GM12878 (cell line): ENCODE measurements around the gene GNG13. TPM values are rescaled to one million over a fixed set of nuclear protein-coding genes. Genes with fewer than 3 reads are reported as not detected.

Experiments used
- ATAC-seq: fragments of 200-7000 bp; cut with Tn5 transposase; 3 replicates; pipeline ENCODE4 v1.9.1; 2020; ENCODE audit warnings: mild to moderate bottlenecking, moderate library complexity
- BruUV-seq: library from RNA; stranded (reverse); fragments of 400-500 nt; replicated peaks from 2 replicates; lab custom pipeline; 2021; lab: Mats Ljungman, UMichigan
- CTCF ChIA-PET: fragments of 300-600 bp; sonication (Branson Sonifier 250); formaldehyde crosslinking; extraction: SDS; loops from one replicate; lab custom pipeline; 2021; ENCODE audit warnings: inconsistent platforms; lab: Yijun Ruan, JAX
- POLR2A ChIA-PET: fragments of 350-600 bp; formaldehyde crosslinking; extraction: SDS; loops from one replicate; lab custom pipeline; 2021; ENCODE audit warnings: inconsistent platforms; lab: Charles Lee
- RAD21 ChIA-PET: fragments of 300-600 bp; sonication (Branson Sonifier 250); formaldehyde crosslinking; loops from one replicate; lab custom pipeline; 2023; ENCODE audit warnings: antibody characterized with exemption; ENCODE audit not compliant: unreplicated experiment; lab: Charles Lee
- SMC1A ChIA-PET: fragments of 300-600 bp; sonication (Branson Sonifier 250); formaldehyde crosslinking; loops from one replicate; lab custom pipeline; 2023; ENCODE audit not compliant: unreplicated experiment, uncharacterized antibody; lab: Charles Lee
- DNase-seq: peaks from one replicate; pipeline ENCODE4 v3.0.0-alpha.2; 2011; ENCODE audit warnings: low read depth, low spot score
- FAIRE-seq: peaks from 3 replicates; lab custom pipeline; 2011; peaks lifted over from hg19 to GRCh38; lab: Jason Lieb, UNC
- H2AFZ ChIP-seq: 2 replicates; pipeline ENCODE4 v1.6.0; 2011; ENCODE audit warnings: low read depth, low read length, control low read depth; ENCODE audit not compliant: control insufficient read depth
- H3K27ac ChIP-seq: 2 replicates; pipeline ENCODE4 v1.5.1; 2011; ENCODE audit warnings: control low read depth; ENCODE audit not compliant: control insufficient read depth, insufficient read depth
- H3K27me3 ChIP-seq, 2 experiments: replicated peaks in 1 of 2; 2 replicates each; pipeline versions ENCODE4 v1.6.0 to v1.6.1; 2011; ENCODE audit warnings: low read length in 1 of 2; ENCODE audit not compliant: control insufficient read depth in 2 of 2, insufficient read depth in 2 of 2
- H3K36me3 ChIP-seq, 2 experiments: 2 replicates each; pipeline ENCODE4 v1.5.1; 2011; ENCODE audit warnings: low read length in 1 of 2; ENCODE audit not compliant: control insufficient read depth in 2 of 2, insufficient read depth in 2 of 2
- H3K4me1 ChIP-seq: 2 replicates; pipeline ENCODE4 v1.6.1; 2011; ENCODE audit warnings: mild to moderate bottlenecking, low read length, moderate library complexity, mixed read lengths; ENCODE audit not compliant: control insufficient read depth, insufficient read depth
- H3K4me2 ChIP-seq: 2 replicates; pipeline ENCODE4 v1.6.0; 2011; ENCODE audit warnings: control low read depth; ENCODE audit not compliant: control insufficient read depth, insufficient read depth
- H3K4me3 ChIP-seq: fragments of 200-600 bp; sonication (generic); 2 replicates; pipeline ENCODE4 v1.5.1; 2016
- H3K79me2 ChIP-seq: 2 replicates; pipeline ENCODE4 v1.6.0; 2011; ENCODE audit warnings: low read length; ENCODE audit not compliant: control insufficient read depth, insufficient read depth
- H3K9ac ChIP-seq: 2 replicates; pipeline ENCODE4 v1.8.0; 2011; ENCODE audit warnings: low read length, control low read depth, mixed read lengths; ENCODE audit not compliant: control insufficient read depth, insufficient read depth
- H3K9me3 ChIP-seq: replicated peaks from 3 replicates; pipeline ENCODE4 v1.5.1; 2011; ENCODE audit warnings: mild to moderate bottlenecking, low read length; ENCODE audit not compliant: control insufficient read depth, insufficient read depth
- H4K20me1 ChIP-seq: 2 replicates; pipeline ENCODE4 v1.6.0; 2011; ENCODE audit not compliant: control insufficient read depth, insufficient read depth
- EED ChIP-seq: sonication (generic); IDR thresholded peaks from 2 replicates; pipeline ENCODE4 v1.6.1; 2016; ENCODE audit warnings: antibody characterized with exemption, low read depth
- EP300 ChIP-seq, 2 experiments: fragments of 150-350 bp in 1 of 2; IDR thresholded peaks; 2 replicates each; pipeline ENCODE4 v1.6.1; 2011 to 2012; ENCODE audit warnings: low read depth in 2 of 2, low read length in 2 of 2, borderline replicate concordance in 1 of 2, improper control_type of control experiment in 1 of 2, inconsistent platforms in 1 of 2; ENCODE audit not compliant: control insufficient read depth in 1 of 2
- IKZF1 ChIP-seq: fragments of 450-650 bp; conservative IDR thresholded peaks from 2 replicates; pipeline ENCODE4 v1.6.1; 2017; ENCODE audit warnings: antibody characterized with exemption, mild to moderate bottlenecking
- JUNB ChIP-seq: IDR thresholded peaks from 2 replicates; pipeline ENCODE4 v1.6.1; 2016; ENCODE audit warnings: antibody characterized with exemption, mild to moderate bottlenecking
- KDM1A ChIP-seq: fragments of 200-600 bp; sonication (generic); IDR thresholded peaks from 2 replicates; pipeline ENCODE4 v1.6.1; 2016; ENCODE audit warnings: borderline replicate concordance
- NR2C2 ChIP-seq: IDR thresholded peaks from 2 replicates; pipeline ENCODE4 v1.6.1; 2011; ENCODE audit warnings: borderline replicate concordance, low read depth; ENCODE audit not compliant: control insufficient read depth, insufficient read length
- POLR2A ChIP-seq: IDR thresholded peaks from 2 replicates; pipeline ENCODE4 v1.6.1; 2011; ENCODE audit warnings: low read depth, mild to moderate bottlenecking, low read length
- SPI1 ChIP-seq: IDR thresholded peaks from 2 replicates; pipeline ENCODE4 v1.6.1; 2011; ENCODE audit warnings: low read depth, mild to moderate bottlenecking, low read length, moderate library complexity, borderline replicate concordance; ENCODE audit not compliant: insufficient read depth
- TCF7 ChIP-seq: IDR thresholded peaks from 2 replicates; pipeline ENCODE4 v1.6.1; 2014; ENCODE audit warnings: antibody characterized with exemption, borderline replicate concordance
- ZNF207 ChIP-seq: fragments of 450-650 bp; IDR thresholded peaks from 2 replicates; pipeline ENCODE4 v1.6.1; 2014; ENCODE audit warnings: antibody characterized with exemption, mild to moderate bottlenecking, borderline replicate concordance
- WGBS: methylation state at CpG from one replicate; pipeline ENCODE4 v1.1.6; 2016; ENCODE audit warnings: low lambda C conversion rate; ENCODE audit not compliant: insufficient replicate concordance, insufficient coverage; ENCODE audit errors: missing lambda C conversion rate; 5-methylcytosine and 5-hydroxymethylcytosine counted together
- in situ Hi-C: fragments of 300-500 bp; cut with MboI; formaldehyde crosslinking; loops from 9 replicates; pipeline ENCODE4 v1.14.3; 2018; ENCODE audit warnings: mixed read lengths
- intact Hi-C: fragments of 100-400 bp; cut with micrococcal nuclease; formaldehyde crosslinking; loops from one replicate; pipeline ENCODE4 v1.14.2; 2022; ENCODE audit not compliant: unreplicated experiment
- polyA plus RNA-seq, 11 experiments: library from polyadenylated mRNA; depleted of rRNA in 4 of 11; unstranded in 6 of 11; stranded (reverse) in 5 of 11; fragments of >200 nt; fragmentation: Nextera tagmentation in 4 of 11; fragmentation: Illumina TruSeq in 1 of 11; extraction: Ambion mirVana in 4 of 11; extraction: Trizol in 1 of 11; gene quantifications; 1 replicate in 1 of 11; 2 replicates in 10 of 11; pipeline versions ENCODE4 v1.2.1 to v1.2.3, GENCODE V29; 2011 to 2016; ENCODE audit warnings: inconsistent platforms in 2 of 11, missing spikeins in 2 of 11, low read depth in 1 of 11
- total RNA-seq, 4 experiments: library from RNA; depleted of rRNA in 3 of 4; stranded (reverse); fragments of >200 nt in 3 of 4; fragmentation: Illumina TruSeq in 1 of 4; extraction: Trizol in 1 of 4; gene quantifications; 2 replicates each; pipeline versions ENCODE4 v1.2.1 to v1.2.3, GENCODE V29; 2013 to 2021
- TF ChIP-seq, protein P1 (sequence below): fragments of 450-650 bp; IDR thresholded peaks from 2 replicates; pipeline ENCODE4 v1.6.1; 2017; ENCODE audit warnings: mild to moderate bottlenecking
- TF ChIP-seq, protein P2 (sequence below): IDR thresholded peaks from 2 replicates; pipeline ENCODE4 v1.6.1; 2011; ENCODE audit warnings: mild to moderate bottlenecking, low read depth, low read length, moderate library complexity; ENCODE audit not compliant: insufficient replicate concordance

The GNG13 gene
- total and polyA plus RNA-seq, 10 of the 15 experiments (the other 5 are each of a cell fraction or from before 2014, with no cell fraction given), result not detected

DNA sequence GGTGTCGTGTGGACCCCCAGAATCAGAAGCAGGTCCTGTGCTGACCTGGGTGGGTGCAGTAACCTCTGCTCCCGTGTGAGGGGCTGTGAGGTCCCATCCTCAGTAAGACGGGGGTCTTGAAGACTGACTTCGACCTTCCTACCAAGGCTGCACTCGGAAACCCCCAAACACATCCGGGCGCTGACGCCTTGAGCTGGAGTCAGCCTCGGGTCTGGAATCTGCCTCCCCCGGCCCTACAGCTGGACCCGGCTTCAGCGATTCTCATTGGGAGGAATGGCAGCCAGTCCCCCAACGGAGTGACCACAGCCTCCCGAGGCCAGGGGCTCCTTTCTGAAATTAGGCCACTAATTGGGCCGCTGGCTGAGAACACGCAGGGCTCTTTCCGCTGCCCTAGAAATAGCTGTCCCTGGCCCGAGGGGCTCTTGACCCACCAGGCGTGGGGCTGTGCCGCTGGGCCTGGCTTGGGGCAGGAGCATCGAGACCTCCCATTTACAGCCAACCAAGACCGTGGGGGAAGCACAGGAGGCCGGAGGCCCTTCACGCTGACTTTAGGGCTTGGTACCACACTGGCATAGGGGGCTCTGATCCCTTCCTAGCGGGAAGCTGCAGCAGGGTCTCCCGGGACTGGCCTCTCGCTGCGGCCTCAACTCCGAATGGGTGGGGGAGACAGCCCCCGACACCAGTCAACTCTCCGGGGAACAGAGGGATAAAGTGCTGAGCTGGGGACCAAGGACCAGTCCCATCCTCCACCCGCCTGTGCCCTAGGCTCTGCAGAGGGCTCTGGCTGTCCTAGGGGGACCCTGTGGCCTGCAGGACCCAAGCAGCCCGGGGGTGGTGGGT, 2.6 kb upstream of the GNG13 start:
- Histone ChIP-seq H3K79me2 (peaks cover 6% of the 10 kb centered on the region), H3K36me3 (no peaks in the 10 kb centered on the region), H3K9ac (no peak overlapping the region), H3K4me1 (no peaks in the 10 kb centered on the region), H3K9me3 (no peaks in the 10 kb centered on the region), H2AFZ (no peak overlapping the region), H3K27me3 (peaks cover 0 to 2% of the 10 kb centered on the region in 2 experiments; a peak in 3 of 4 replicates), H3K4me2 (no peak overlapping the region), H3K27ac (no peak overlapping the region), H4K20me1 (no peaks in the 10 kb centered on the region), H3K4me3 (no peak overlapping the region)
- 49% methylated on average over 33 of the region's 33 CpGs for WGBS
- ChIA-PET RAD21 (no interaction called here), SMC1A (no interaction called here), POLR2A (no interaction called here), CTCF (interaction anchor here (1.1 kb wide), 1 partner anchor 161 kb away, joined by 3 read pairs; no protein-coding TSS in a partner anchor)
- BruUV-seq, result no TSS peak
- intact Hi-C loops, result no loop called here
- FAIRE-seq (no peak), DNase-seq (no peak), ATAC-seq (no peak)
- 0 out of 2 replicates have a peak, but pooled peaks have one; percentile 29 for TF ChIP-seq POLR2A
- TF ChIP-seq, protein P1, sequence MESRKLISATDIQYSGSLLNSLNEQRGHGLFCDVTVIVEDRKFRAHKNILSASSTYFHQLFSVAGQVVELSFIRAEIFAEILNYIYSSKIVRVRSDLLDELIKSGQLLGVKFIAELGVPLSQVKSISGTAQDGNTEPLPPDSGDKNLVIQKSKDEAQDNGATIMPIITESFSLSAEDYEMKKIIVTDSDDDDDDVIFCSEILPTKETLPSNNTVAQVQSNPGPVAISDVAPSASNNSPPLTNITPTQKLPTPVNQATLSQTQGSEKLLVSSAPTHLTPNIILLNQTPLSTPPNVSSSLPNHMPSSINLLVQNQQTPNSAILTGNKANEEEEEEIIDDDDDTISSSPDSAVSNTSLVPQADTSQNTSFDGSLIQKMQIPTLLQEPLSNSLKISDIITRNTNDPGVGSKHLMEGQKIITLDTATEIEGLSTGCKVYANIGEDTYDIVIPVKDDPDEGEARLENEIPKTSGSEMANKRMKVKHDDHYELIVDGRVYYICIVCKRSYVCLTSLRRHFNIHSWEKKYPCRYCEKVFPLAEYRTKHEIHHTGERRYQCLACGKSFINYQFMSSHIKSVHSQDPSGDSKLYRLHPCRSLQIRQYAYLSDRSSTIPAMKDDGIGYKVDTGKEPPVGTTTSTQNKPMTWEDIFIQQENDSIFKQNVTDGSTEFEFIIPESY, result no peak
- in situ Hi-C loops, result no loop called here

DNA sequence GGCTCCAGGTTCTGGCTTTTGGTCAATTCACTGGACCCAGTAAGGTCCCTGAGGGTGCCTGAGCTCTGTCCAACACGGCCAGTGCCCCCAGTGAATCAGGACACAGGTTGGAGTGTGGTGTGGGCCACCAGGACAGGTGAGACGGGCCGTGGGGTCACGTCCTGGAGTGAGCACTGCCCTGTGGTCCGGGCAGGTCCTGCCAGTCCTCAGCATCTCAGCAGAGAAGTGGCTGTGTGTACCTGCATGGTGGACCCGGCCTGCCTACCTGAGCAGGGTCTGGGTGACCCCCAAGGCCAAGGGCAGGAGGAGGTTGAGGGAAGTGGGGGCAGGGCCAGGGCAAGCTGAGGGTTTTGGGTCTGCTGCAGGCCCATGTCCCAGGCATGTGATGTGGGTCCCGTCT, 1.9 kb upstream of the GNG13 start:
- CTCF ChIA-PET, result no interaction called here
- no peak for ATAC-seq
- BruUV-seq, result no TSS peak
- POLR2A ChIA-PET, result no interaction called here
- Histone ChIP-seq H3K4me2 (no peak overlapping the region), H3K36me3 (no peaks in the 10 kb centered on the region), H3K79me2 (peaks cover 5% of the 10 kb centered on the region), H3K9ac (no peak overlapping the region), H3K27me3 (peaks cover 0 to 2% of the 10 kb centered on the region in 2 experiments; a peak in 3 of 4 replicates), H3K4me1 (no peaks in the 10 kb centered on the region), H3K27ac (no peak overlapping the region), H3K9me3 (no peaks in the 10 kb centered on the region), H2AFZ (no peak overlapping the region), H3K4me3 (no peak overlapping the region)
- SMC1A ChIA-PET, result no interaction called here
- intact Hi-C loops, result no loop called here
- no peak for FAIRE-seq
- DNase-seq, result no peak
- 11% methylated on average over 7 of the region's 7 CpGs for WGBS
- TF ChIP-seq JUNB, result no peak
- no peak for TF ChIP-seq KDM1A
- TF ChIP-seq, protein P2, sequence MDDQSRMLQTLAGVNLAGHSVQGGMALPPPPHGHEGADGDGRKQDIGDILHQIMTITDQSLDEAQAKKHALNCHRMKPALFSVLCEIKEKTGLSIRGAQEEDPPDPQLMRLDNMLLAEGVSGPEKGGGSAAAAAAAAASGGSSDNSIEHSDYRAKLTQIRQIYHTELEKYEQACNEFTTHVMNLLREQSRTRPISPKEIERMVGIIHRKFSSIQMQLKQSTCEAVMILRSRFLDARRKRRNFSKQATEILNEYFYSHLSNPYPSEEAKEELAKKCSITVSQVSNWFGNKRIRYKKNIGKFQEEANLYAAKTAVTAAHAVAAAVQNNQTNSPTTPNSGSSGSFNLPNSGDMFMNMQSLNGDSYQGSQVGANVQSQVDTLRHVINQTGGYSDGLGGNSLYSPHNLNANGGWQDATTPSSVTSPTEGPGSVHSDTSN, result no peak
- TF ChIP-seq SPI1, result no peak
- TF ChIP-seq IKZF1, result no peak
- no peak for TF ChIP-seq ZNF207
- TF ChIP-seq EED, result no peak
- no peak for TF ChIP-seq TCF7
- no peak for TF ChIP-seq NR2C2
- TF ChIP-seq EP300 (IDR thresholded peaks at IDR 0.05; ENCODE audit: borderline replicate concordance in 1 of 2, control insufficient read depth in 1 of 2, low read depth in 2 of 2, low read length in 2 of 2), result no peak
- TF ChIP-seq, all 136 proteins: peak for 0
- H4K20me1 ChIP-seq, result no peaks in the 10 kb centered on the region
- RAD21 ChIA-PET, result no interaction called here
- in situ Hi-C loops, result no loop called here
